HEK293 (cell line): Measurements from ENCODE around the gene PER1.
A peak's percentile ranks its signal among the peaks of the same experiment; 100 is the strongest.

Experiments
- CTCF ChIA-PET: fragments of 350-600 bp; formaldehyde crosslinking; extraction: SDS; loops from one replicate; lab custom pipeline; 2021; ENCODE audit warnings: antibody characterized with exemption; lab: Yijun Ruan, JAX
- POLR2A ChIA-PET: fragments of 300-600 bp; formaldehyde crosslinking; extraction: SDS; loops from one replicate; lab custom pipeline; 2020; ENCODE audit warnings: antibody characterized with exemption, inconsistent platforms; lab: Yijun Ruan, JAX
- H3K27ac ChIP-seq: fragments of 200-500 bp; sonication (Bioruptor generic); 2 replicates; pipeline ENCODE4 v1.5.1; 2014; ENCODE audit warnings: low read depth, low read length, control low read depth, inconsistent platforms; ENCODE audit errors: extremely low read depth
- H3K36me3 ChIP-seq, 2 experiments: fragments of 200-500 bp in 1 of 2; sonication (Bioruptor generic) in 1 of 2; 1 replicate in 1 of 2; 2 replicates in 1 of 2; pipeline ENCODE4 v1.5.1; 2014 to 2017; ENCODE audit warnings: inconsistent platforms in 2 of 2, low read length in 2 of 2; ENCODE audit not compliant: control insufficient read depth in 2 of 2, insufficient read depth in 1 of 2
- H3K4me1 ChIP-seq: fragments of 200-500 bp; sonication (Bioruptor generic); 2 replicates; pipeline ENCODE4 v1.5.1; 2014; ENCODE audit warnings: mild to moderate bottlenecking, low read length, inconsistent platforms; ENCODE audit not compliant: control insufficient read depth, insufficient read depth
- H3K4me3 ChIP-seq: 2 replicates; pipeline ENCODE4 v1.5.1; 2011; ENCODE audit warnings: low read depth, mild to moderate bottlenecking, control low read depth, low read length, moderate library complexity
- H3K9me3 ChIP-seq: fragments of 200-500 bp; sonication (Bioruptor generic); 2 replicates; pipeline ENCODE4 v1.5.1; 2014; ENCODE audit warnings: low read depth, low read length, inconsistent platforms; ENCODE audit not compliant: control insufficient read depth, insufficient read depth
- FEZF1 ChIP-seq: fragments of 450-650 bp; formaldehyde crosslinking; IDR thresholded peaks from 2 replicates; pipeline ENCODE4 v1.5.1; 2016; ENCODE audit warnings: missing biosample characterization, missing genetic modification characterization
- GFI1B ChIP-seq: fragments of 450-650 bp; formaldehyde crosslinking; IDR thresholded peaks from 2 replicates; pipeline ENCODE4 v1.5.1; 2016; ENCODE audit warnings: missing biosample characterization, missing genetic modification characterization
- KLF1 ChIP-seq: fragments of 450-650 bp; formaldehyde crosslinking; IDR thresholded peaks from 2 replicates; pipeline ENCODE4 v1.5.1; 2016; ENCODE audit warnings: missing biosample characterization, missing genetic modification characterization
- KLF16 ChIP-seq: fragments of 450-650 bp; formaldehyde crosslinking; IDR thresholded peaks from 2 replicates; pipeline ENCODE4 v1.5.1; 2017; ENCODE audit warnings: missing biosample characterization, missing genetic modification characterization
- KLF17 ChIP-seq: fragments of 450-650 bp; formaldehyde crosslinking; IDR thresholded peaks from 2 replicates; pipeline ENCODE4 v1.5.1; 2016; ENCODE audit warnings: missing biosample characterization, missing genetic modification characterization
- OVOL3 ChIP-seq: fragments of 450-650 bp; formaldehyde crosslinking; IDR thresholded peaks from 2 replicates; pipeline ENCODE4 v1.5.1; 2016; ENCODE audit warnings: missing biosample characterization, missing genetic modification characterization
- RBAK ChIP-seq: fragments of 450-650 bp; formaldehyde crosslinking; IDR thresholded peaks from 2 replicates; pipeline ENCODE4 v1.5.1; 2016; ENCODE audit warnings: missing biosample characterization, missing genetic modification characterization
- SALL2 ChIP-seq: fragments of 450-650 bp; formaldehyde crosslinking; IDR thresholded peaks from 2 replicates; pipeline ENCODE4 v1.5.0; 2017; ENCODE audit warnings: missing biosample characterization, mild to moderate bottlenecking, missing genetic modification characterization, borderline replicate concordance
- ZFP69B ChIP-seq: fragments of 450-650 bp; formaldehyde crosslinking; IDR thresholded peaks from 2 replicates; pipeline ENCODE4 v1.5.1; 2016; ENCODE audit warnings: missing biosample characterization, missing genetic modification characterization
- ZNF146 ChIP-seq: fragments of 450-650 bp; formaldehyde crosslinking; IDR thresholded peaks from 2 replicates; pipeline ENCODE4 v1.5.1; 2016; ENCODE audit warnings: missing biosample characterization, missing genetic modification characterization
- ZNF174 ChIP-seq: fragments of 450-650 bp; formaldehyde crosslinking; IDR thresholded peaks from 2 replicates; pipeline ENCODE4 v1.5.0; 2017; ENCODE audit warnings: missing biosample characterization, mild to moderate bottlenecking, missing genetic modification characterization
- ZNF18 ChIP-seq: fragments of 450-650 bp; formaldehyde crosslinking; IDR thresholded peaks from 2 replicates; pipeline ENCODE4 v1.5.1; 2016; ENCODE audit warnings: missing biosample characterization, missing genetic modification characterization
- ZNF391 ChIP-seq: fragments of 450-650 bp; formaldehyde crosslinking; IDR thresholded peaks from 2 replicates; pipeline ENCODE4 v1.5.1; 2016; ENCODE audit warnings: low read depth, missing biosample characterization, missing genetic modification characterization, borderline replicate concordance
- ZNF561 ChIP-seq: fragments of 450-650 bp; IDR thresholded peaks from 2 replicates; pipeline ENCODE4 v1.5.1; 2018; ENCODE audit warnings: missing biosample characterization, missing genetic modification characterization, borderline replicate concordance
- ZNF664 ChIP-seq: fragments of 450-650 bp; formaldehyde crosslinking; IDR thresholded peaks from 2 replicates; pipeline ENCODE4 v1.5.1; 2016; ENCODE audit warnings: missing biosample characterization, missing genetic modification characterization
- ZNF701 ChIP-seq: fragments of 450-650 bp; formaldehyde crosslinking; IDR thresholded peaks from 2 replicates; pipeline ENCODE4 v1.5.1; 2016; ENCODE audit warnings: missing biosample characterization, missing genetic modification characterization
- ZSCAN23 ChIP-seq: fragments of 450-650 bp; formaldehyde crosslinking; IDR thresholded peaks from 2 replicates; pipeline ENCODE4 v1.5.1; 2016; ENCODE audit warnings: missing biosample characterization, missing genetic modification characterization

Gene PER1

GRCh38 chr17:8155996-8156245, 3.7 kb upstream of the PER1 start (continued):
- peak; percentile 80; the same call in 1 of the 2 replicates for TF ChIP-seq KLF17 (tag by site-specific recombination)
- peak; percentile 63; the same call in 1 of the 2 replicates for TF ChIP-seq ZFP69B (tag by site-specific recombination)
- 0 out of 2 replicates have a peak, but pooled peaks have one; percentile 42 for TF ChIP-seq ZSCAN23 (tag by site-specific recombination)
- no peak for TF ChIP-seq ZNF701 (tag by site-specific recombination)
- peak; percentile 38; the same call in 1 of the 2 replicates for TF ChIP-seq OVOL3
- no peak for TF ChIP-seq KLF16 (tag by site-specific recombination)
- 0 out of 2 replicates have a peak, but pooled peaks have one; percentile 21 for TF ChIP-seq ZNF146

- no peaks in the 10 kb centered on the region for H3K9me3 ChIP-seq
- CTCF ChIA-PET, result interaction anchor here (0.6 to 7.3 kb wide), 9 partner anchors 12 to 82 kb away, joined by 3 to 91 read pairs (median 3); partner anchors contain the start of gene ALOXE3
- peak overlapping the region; percentile 45 for H3K4me3 ChIP-seq
- H3K27ac ChIP-seq, result peak overlapping the region; percentile 74
- POLR2A ChIA-PET, result interaction anchor here (1.3 to 4.6 kb wide), 6 partner anchors 16 to 67 kb away, joined by 10 to 34 read pairs (median 16); partner anchors contain the start of genes ALOXE3, AURKB and TMEM107
- TF ChIP-seq GFI1B (no peak), ZNF391 (tag by site-specific recombination) (0 out of 2 replicates have a peak, but pooled peaks have one; percentile 9), ZNF174 (no peak)
- TF ChIP-seq, all 188 proteins: peak for 1
- H3K4me1 ChIP-seq, result peaks cover 25% of the 10 kb centered on the region
- peaks cover 11 to 20% of the 10 kb centered on the region in 2 experiments; a peak in 2 of 3 replicates for H3K36me3 ChIP-seq
These were observed 3.2 kb upstream of the PER1 start for GRCh38 chr17:8155231-8155995.

- peaks cover 25% of the 10 kb centered on the region for H3K4me1 ChIP-seq
- peaks cover 4 to 20% of the 10 kb centered on the region in 2 experiments; a peak in 2 of 3 replicates for H3K36me3 ChIP-seq
- H3K27ac ChIP-seq, result peak overlapping the region; percentile 74
- no peaks in the 10 kb centered on the region for H3K9me3 ChIP-seq
- CTCF ChIA-PET, result interaction anchor here (0.6 to 7.3 kb wide), 6 partner anchors 15 to 81 kb away, joined by 3 to 91 read pairs (median 5); partner anchors contain the start of genes ALOX12B and ALOXE3
- POLR2A ChIA-PET, result interaction anchor here (0.7 to 2.0 kb wide), 12 partner anchors 9 to 281 kb away, joined by 3 to 16 read pairs (median 4); partner anchors contain the start of genes ALOXE3, AURKB, BORCS6 and KRABD2
- TF ChIP-seq ZNF664 (tag by site-specific recombination), result 0 out of 2 replicates have a peak, but pooled peaks have one; percentile 25
- peak; percentile 7; the same call in 1 of the 2 replicates for TF ChIP-seq ZNF561 (tag by site-specific recombination)
- TF ChIP-seq KLF1 (tag by site-specific recombination), result peak; percentile 1; the same call in 1 of the 2 replicates
- TF ChIP-seq FEZF1 (tag by site-specific recombination), result 0 out of 2 replicates have a peak, but pooled peaks have one; percentile 1
- no peak for TF ChIP-seq ZNF18 (tag by site-specific recombination)
- TF ChIP-seq SALL2 (tag by site-specific recombination), result no peak
- TF ChIP-seq RBAK (tag by site-specific recombination), result no peak
- no peak overlapping the region for H3K4me3 ChIP-seq
These were observed 2.5 kb upstream of the PER1 start for GRCh38 chr17:8154608-8155155.
